Endodermal cell (in vitro differentiated cells): Measurements from ENCODE around the gene ITGB1BP1. TPM values are rescaled to one million over a fixed set of nuclear protein-coding genes. Genes with fewer than 3 reads are reported as not detected.

Experiments used
- DNase-seq: peaks from one replicate; pipeline ENCODE4 v3.0.0-alpha.2; 2017
- H3K27ac ChIP-seq: 2 replicates; pipeline ENCODE4 v1.5.1; 2013; ENCODE audit warnings: mild to moderate bottlenecking, low read depth, low read length, moderate library complexity
- H3K27me3 ChIP-seq: 2 replicates; pipeline ENCODE4 v1.6.1; 2013; ENCODE audit warnings: mild to moderate bottlenecking, low read length, moderate library complexity; ENCODE audit not compliant: insufficient read depth, control insufficient read depth, poor library complexity, severe bottlenecking
- H3K36me3 ChIP-seq: 2 replicates; pipeline ENCODE4 v1.7.0; 2013; ENCODE audit warnings: mild to moderate bottlenecking, low read length, moderate library complexity; ENCODE audit not compliant: control insufficient read depth, insufficient read depth
- H3K4me1 ChIP-seq: one replicate; pipeline ENCODE4 v1.7.0; 2013; ENCODE audit warnings: low read length; ENCODE audit not compliant: control insufficient read depth, insufficient read depth
- H3K4me3 ChIP-seq: 2 replicates; pipeline ENCODE4 v1.5.1; 2013; ENCODE audit warnings: mild to moderate bottlenecking, low read length, moderate library complexity
- H3K9ac ChIP-seq: 2 replicates; pipeline ENCODE4 v1.6.1; 2013; ENCODE audit warnings: mild to moderate bottlenecking, low read length, moderate library complexity; ENCODE audit not compliant: poor library complexity, severe bottlenecking; ENCODE audit errors: extremely low read depth
- H3K9me3 ChIP-seq: 2 replicates; pipeline ENCODE4 v1.6.1; 2013; ENCODE audit warnings: mild to moderate bottlenecking, low read length, moderate library complexity; ENCODE audit not compliant: control insufficient read depth
- H3K27ac Mint-ChIP-seq: 2 replicates; pipeline ENCODE4 v1.8.0; 2020; ENCODE audit warnings: mixed read lengths
- H3K27me3 Mint-ChIP-seq: 2 replicates; pipeline ENCODE4 v1.8.0; 2021; ENCODE audit warnings: mild to moderate bottlenecking, mixed read lengths; ENCODE audit not compliant: insufficient read depth
- H3K36me3 Mint-ChIP-seq: 2 replicates; pipeline ENCODE4 v1.8.0; 2020; ENCODE audit warnings: low read depth, mixed read lengths
- H3K4me1 Mint-ChIP-seq: 2 replicates; pipeline ENCODE4 v1.8.0; 2020; ENCODE audit warnings: mixed read lengths
- H3K4me3 Mint-ChIP-seq: 2 replicates; pipeline ENCODE4 v1.8.0; 2020; ENCODE audit warnings: mild to moderate bottlenecking, moderate library complexity, mixed read lengths
- H3K9me3 Mint-ChIP-seq: 2 replicates; pipeline ENCODE4 v1.8.0; 2020; ENCODE audit warnings: mild to moderate bottlenecking, mixed read lengths
- WGBS, 2 experiments: methylation state at CpG; one replicate each; pipeline versions ENCODE4 v1.1.5 to v1.1.7; 2013; ENCODE audit warnings: missing lambda C conversion rate in 2 of 2, mixed read lengths in 1 of 2; ENCODE audit not compliant: insufficient coverage in 1 of 2, insufficient read length in 1 of 2; 5-methylcytosine and 5-hydroxymethylcytosine counted together
- total RNA-seq, 2 donors: library from RNA; stranded (reverse); fragmentation: NEBNext Ultra II Directional in 1 of 2; extraction: Animal tissue kit (Norgen Biotek cat#: 25700) in 1 of 2; gene quantifications; 2 replicates in 1 of 2; 3 replicates in 1 of 2; pipeline ENCODE4 v1.2.1, GENCODE V29; 2021
- TF ChIP-seq, protein P1 (sequence below): fragments of 200-600 bp; sonication (generic); conservative IDR thresholded peaks from 2 replicates; pipeline ENCODE4 v1.5.0; 2021; ENCODE audit warnings: antibody characterized with exemption, mild to moderate bottlenecking

Gene ITGB1BP1
- total RNA-seq, 2 donors from 2014 or later: 34.9 to 58.9 TPM

DNA sequence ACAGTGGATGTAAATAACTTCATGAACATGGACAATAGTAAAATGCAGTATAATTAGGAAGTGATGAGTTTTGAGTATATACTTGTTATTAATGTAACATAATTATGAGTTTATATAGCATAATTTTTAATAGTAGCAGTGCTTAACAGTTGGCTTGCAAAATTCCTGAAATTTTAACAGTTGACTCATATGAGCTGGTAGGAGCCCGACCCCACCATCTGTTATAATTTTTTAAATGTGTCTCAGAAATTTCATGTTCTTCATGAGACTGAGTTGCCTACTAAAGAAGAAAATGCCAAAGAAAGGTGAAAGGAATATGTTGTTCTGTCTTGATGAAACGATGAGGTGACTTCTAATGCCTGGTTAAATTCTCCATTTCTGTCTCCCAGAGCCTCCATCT is 62.6 kb downstream of the ITGB1BP1 start:
- H3K27me3 Mint-ChIP-seq: no peaks in the 10 kb centered on the region
- H3K4me1 ChIP-seq: peaks cover 6% of the 10 kb centered on the region
- no peaks in the 10 kb centered on the region for H3K9me3 Mint-ChIP-seq
- H3K27ac Mint-ChIP-seq: no peak overlapping the region
- H3K27ac ChIP-seq: no peak overlapping the region
- H3K27me3 ChIP-seq: no peaks in the 10 kb centered on the region
- peaks cover 31% of the 10 kb centered on the region for H3K4me1 Mint-ChIP-seq
- H3K36me3 ChIP-seq: peaks cover 16% of the 10 kb centered on the region
- no peak overlapping the region for H3K4me3 ChIP-seq
- no peaks in the 10 kb centered on the region for H3K36me3 Mint-ChIP-seq
- no peak overlapping the region for H3K4me3 Mint-ChIP-seq
- no peak overlapping the region for H3K9ac ChIP-seq
- H3K9me3 ChIP-seq: no peaks in the 10 kb centered on the region
- DNase-seq: no peak
- TF ChIP-seq, protein P1, sequence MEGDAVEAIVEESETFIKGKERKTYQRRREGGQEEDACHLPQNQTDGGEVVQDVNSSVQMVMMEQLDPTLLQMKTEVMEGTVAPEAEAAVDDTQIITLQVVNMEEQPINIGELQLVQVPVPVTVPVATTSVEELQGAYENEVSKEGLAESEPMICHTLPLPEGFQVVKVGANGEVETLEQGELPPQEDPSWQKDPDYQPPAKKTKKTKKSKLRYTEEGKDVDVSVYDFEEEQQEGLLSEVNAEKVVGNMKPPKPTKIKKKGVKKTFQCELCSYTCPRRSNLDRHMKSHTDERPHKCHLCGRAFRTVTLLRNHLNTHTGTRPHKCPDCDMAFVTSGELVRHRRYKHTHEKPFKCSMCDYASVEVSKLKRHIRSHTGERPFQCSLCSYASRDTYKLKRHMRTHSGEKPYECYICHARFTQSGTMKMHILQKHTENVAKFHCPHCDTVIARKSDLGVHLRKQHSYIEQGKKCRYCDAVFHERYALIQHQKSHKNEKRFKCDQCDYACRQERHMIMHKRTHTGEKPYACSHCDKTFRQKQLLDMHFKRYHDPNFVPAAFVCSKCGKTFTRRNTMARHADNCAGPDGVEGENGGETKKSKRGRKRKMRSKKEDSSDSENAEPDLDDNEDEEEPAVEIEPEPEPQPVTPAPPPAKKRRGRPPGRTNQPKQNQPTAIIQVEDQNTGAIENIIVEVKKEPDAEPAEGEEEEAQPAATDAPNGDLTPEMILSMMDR: no peak
- WGBS, 2 experiments: 86 to 94% methylated on average over 2 of the region's 2 CpGs

DNA sequence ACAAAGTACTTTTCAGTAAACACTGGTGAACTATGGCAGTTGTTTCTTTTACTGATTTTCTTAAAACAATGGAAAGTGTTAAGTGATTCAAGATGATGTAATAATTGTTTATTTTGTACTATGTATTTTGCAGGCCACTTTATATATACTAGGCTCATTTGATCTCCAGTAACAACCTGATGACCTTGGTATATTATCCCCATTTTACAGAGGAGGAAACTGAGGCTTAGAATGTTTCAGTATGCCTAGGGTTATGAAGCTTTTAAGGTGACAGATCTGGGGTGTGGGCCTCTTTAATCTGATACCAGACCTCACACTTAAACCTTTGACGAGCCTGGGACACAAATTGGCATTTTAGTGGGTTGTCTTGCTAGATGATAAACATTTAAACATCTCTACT is 63.2 kb downstream of the ITGB1BP1 start:
- no peak for DNase-seq
- H3K4me3 Mint-ChIP-seq: no peak overlapping the region
- 88% methylated on average over 1 of the region's 1 CpG; no CpG with 5 or more reads in 1 of the 2 experiments for WGBS, 2 experiments

DNA sequence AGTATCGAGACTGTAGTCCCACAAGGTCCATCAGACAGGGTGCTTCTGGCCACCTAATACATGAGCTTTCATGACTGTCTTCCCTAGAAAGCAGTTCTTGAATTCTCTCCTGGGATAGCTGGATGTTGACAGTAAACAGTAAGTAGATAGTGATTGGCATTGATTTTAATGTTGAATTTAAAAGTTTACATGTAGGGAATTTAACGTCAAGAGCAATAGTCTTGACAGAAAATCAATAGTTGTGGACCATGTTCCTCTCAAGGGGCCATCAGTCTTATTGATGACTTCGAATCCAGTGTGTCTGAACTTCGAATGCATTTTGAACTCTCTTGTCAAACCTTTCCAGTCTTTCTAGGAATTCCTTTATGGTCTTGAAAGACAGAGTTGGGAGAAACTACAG is 63.9 kb downstream of the ITGB1BP1 start:
- TF ChIP-seq, protein P1: no peak
- no peaks in the 10 kb centered on the region for H3K27me3 ChIP-seq
- H3K4me3 ChIP-seq: no peak overlapping the region
- Mint-ChIP-seq H3K4me3 (no peak overlapping the region), H3K27ac (no peak overlapping the region), H3K36me3 (no peaks in the 10 kb centered on the region), H3K9me3 (no peaks in the 10 kb centered on the region), H3K27me3 (no peaks in the 10 kb centered on the region), H3K4me1 (peaks cover 19% of the 10 kb centered on the region)
- no peak for DNase-seq
- H3K9ac ChIP-seq: no peak overlapping the region
- H3K4me1 ChIP-seq: no peaks in the 10 kb centered on the region
- no peak overlapping the region for H3K27ac ChIP-seq
- H3K9me3 ChIP-seq: no peaks in the 10 kb centered on the region
- H3K36me3 ChIP-seq: peaks cover 15% of the 10 kb centered on the region
- 90 to 95% methylated on average over 3 to 4 of the region's 4 CpGs for WGBS, 2 experiments

More for the DNA sequence above, 63.2 kb downstream of the ITGB1BP1 start:
- H3K4me3 ChIP-seq: no peak overlapping the region
- peaks cover 26% of the 10 kb centered on the region for H3K4me1 Mint-ChIP-seq
- H3K27ac ChIP-seq: no peak overlapping the region
- H3K36me3 ChIP-seq: peaks cover 15% of the 10 kb centered on the region
- H3K9ac ChIP-seq: no peak overlapping the region
- no peaks in the 10 kb centered on the region for H3K9me3 ChIP-seq
- no peaks in the 10 kb centered on the region for H3K27me3 ChIP-seq
- no peaks in the 10 kb centered on the region for H3K27me3 Mint-ChIP-seq
- peaks cover 5% of the 10 kb centered on the region for H3K4me1 ChIP-seq
- no peak overlapping the region for H3K27ac Mint-ChIP-seq
- no peaks in the 10 kb centered on the region for H3K36me3 Mint-ChIP-seq
- TF ChIP-seq, protein P1: no peak
- H3K9me3 Mint-ChIP-seq: no peaks in the 10 kb centered on the region
